Sigmoid colon (tissue), 7 donors: Measurements from ENCODE around the gene OR8G1. TPM values are rescaled to one million over a fixed set of nuclear protein-coding genes. Genes with fewer than 3 reads are reported as not detected.
"Not testable (repeated sequence)": the region's sequence is repeated elsewhere in the genome, so short reads cannot be mapped to it uniquely, and the experiment has no call there.

ENCODE experiments used
- DNase-seq: peaks from one replicate; pipeline ENCODE4 v3.0.0-alpha.2; 2019
- H3K27ac ChIP-seq, 4 donors: fragments of 200-600 bp; sonication (generic); one replicate each; pipeline ENCODE4 v1.5.1; 2016 to 2019; ENCODE audit warnings: mild to moderate bottlenecking in 1 of 4
- H3K27me3 ChIP-seq, 3 donors: fragments of 200-600 bp; sonication (generic); one replicate each; pipeline ENCODE4 v1.5.1; 2019; ENCODE audit warnings: mild to moderate bottlenecking in 1 of 3
- H3K36me3 ChIP-seq, 4 donors: fragments of 200-600 bp; sonication (generic); one replicate each; pipeline ENCODE4 v1.5.1; 2016 to 2019
- H3K4me1 ChIP-seq, 4 donors: fragments of 200-600 bp; sonication (generic); one replicate each; pipeline ENCODE4 v1.5.1; 2017 to 2019
- H3K4me3 ChIP-seq, 4 donors: fragments of 200-600 bp; sonication (generic); one replicate each; pipeline ENCODE4 v1.5.1; 2017 to 2019; ENCODE audit warnings: mild to moderate bottlenecking in 2 of 4, moderate library complexity in 1 of 4
- H3K9me3 ChIP-seq, 4 donors: fragments of 200-600 bp in 3 of 4; sonication (generic) in 3 of 4; one replicate each; pipeline versions ENCODE4 v1.5.1 to v1.6.1; 2013 to 2019
- EP300 ChIP-seq, 4 donors: sonication (generic); formaldehyde crosslinking; IDR thresholded peaks; one replicate each; pipeline ENCODE4 v1.6.1; 2017; ENCODE audit warnings: antibody characterized with exemption in 4 of 4
- POLR2A ChIP-seq, 2 donors: fragments of 450-650 bp; IDR thresholded peaks; one replicate each; pipeline ENCODE4 v1.6.1; 2016; ENCODE audit warnings: antibody characterized with exemption in 2 of 2, mild to moderate bottlenecking in 2 of 2, moderate library complexity in 2 of 2
- POLR2AphosphoS5 ChIP-seq, 4 donors: sonication (generic); formaldehyde crosslinking; IDR thresholded peaks; one replicate each; pipeline ENCODE4 v1.6.1; 2017; ENCODE audit warnings: antibody characterized with exemption in 4 of 4
- WGBS, 2 donors: extraction: QIAGEN DNeasy Blood & Tissue Kit; methylation state at CpG; one replicate each; pipeline ENCODE4 v1.1.7; 2013; 5-methylcytosine and 5-hydroxymethylcytosine counted together
- intact Hi-C: fragments of 100-400 bp; cut with DNase I; formaldehyde crosslinking; loops from one replicate; pipeline ENCODE4 v1.15.1; 2023
- polyA plus RNA-seq, 3 donors: library from polyadenylated mRNA; stranded (reverse); fragments of 200-250 nt; gene quantifications; one replicate each; pipeline ENCODE4 v1.2.3, GENCODE V29; 2013
- total RNA-seq, 4 donors: library from RNA; depleted of rRNA; stranded (reverse); fragments of >200 nt; gene quantifications; one replicate each; pipeline ENCODE4 v1.1.0, GENCODE V29; 2016
- TF ChIP-seq, protein P1 (sequence below), 4 experiments: fragments of 450-650 bp in 3 of 4; fragments of 200-600 bp in 1 of 4; IDR thresholded peaks; one replicate each; pipeline ENCODE4 v1.5.1; 2016 to 2019; ENCODE audit warnings: antibody characterized with exemption in 4 of 4, mild to moderate bottlenecking in 3 of 4, moderate library complexity in 2 of 4
- donor health status: healthy with polysubstance abuse.
- donor health status: Bipolar disorder and iron deficiency.
- donor health status: healthy.

OR8G1 gene
- total and polyA plus RNA-seq, 7 donors = not detected

DNA sequence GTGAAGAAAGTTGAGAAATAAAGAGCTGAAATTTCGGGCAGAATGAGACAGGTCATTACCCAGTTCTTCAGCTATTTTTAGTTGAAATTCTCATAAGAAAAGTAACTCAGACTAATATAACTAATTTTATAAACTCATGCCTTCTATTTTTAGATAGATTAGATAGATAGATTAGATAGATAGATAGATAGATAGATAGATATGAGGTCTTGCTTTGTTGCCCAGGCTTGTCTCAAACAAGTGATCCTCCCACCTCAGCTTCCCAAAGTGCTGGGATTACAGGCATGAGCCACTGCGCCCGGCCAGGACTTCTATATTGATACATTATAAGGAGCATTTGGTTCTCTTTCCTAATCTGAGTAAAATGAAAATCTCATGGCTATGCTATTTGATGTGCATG is 26.9 kb upstream of the OR8G1 start:
- no peak overlapping the region for H3K27ac ChIP-seq
- TF ChIP-seq, protein P1, sequence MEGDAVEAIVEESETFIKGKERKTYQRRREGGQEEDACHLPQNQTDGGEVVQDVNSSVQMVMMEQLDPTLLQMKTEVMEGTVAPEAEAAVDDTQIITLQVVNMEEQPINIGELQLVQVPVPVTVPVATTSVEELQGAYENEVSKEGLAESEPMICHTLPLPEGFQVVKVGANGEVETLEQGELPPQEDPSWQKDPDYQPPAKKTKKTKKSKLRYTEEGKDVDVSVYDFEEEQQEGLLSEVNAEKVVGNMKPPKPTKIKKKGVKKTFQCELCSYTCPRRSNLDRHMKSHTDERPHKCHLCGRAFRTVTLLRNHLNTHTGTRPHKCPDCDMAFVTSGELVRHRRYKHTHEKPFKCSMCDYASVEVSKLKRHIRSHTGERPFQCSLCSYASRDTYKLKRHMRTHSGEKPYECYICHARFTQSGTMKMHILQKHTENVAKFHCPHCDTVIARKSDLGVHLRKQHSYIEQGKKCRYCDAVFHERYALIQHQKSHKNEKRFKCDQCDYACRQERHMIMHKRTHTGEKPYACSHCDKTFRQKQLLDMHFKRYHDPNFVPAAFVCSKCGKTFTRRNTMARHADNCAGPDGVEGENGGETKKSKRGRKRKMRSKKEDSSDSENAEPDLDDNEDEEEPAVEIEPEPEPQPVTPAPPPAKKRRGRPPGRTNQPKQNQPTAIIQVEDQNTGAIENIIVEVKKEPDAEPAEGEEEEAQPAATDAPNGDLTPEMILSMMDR (IDR thresholded peaks at IDR 0.05) = no peak
- TF ChIP-seq POLR2A (IDR thresholded peaks at IDR 0.05) (no peak), EP300 (IDR thresholded peaks at IDR 0.05) (no peak), POLR2AphosphoS5 (IDR thresholded peaks at IDR 0.05) (no peak)
- H3K9me3 ChIP-seq = no peaks in the 10 kb centered on the region
- H3K36me3 ChIP-seq = no peaks in the 10 kb centered on the region
- no peaks in the 10 kb centered on the region for H3K27me3 ChIP-seq
- H3K4me3 ChIP-seq = no peak overlapping the region
- intact Hi-C loops = no loop called here
- H3K4me1 ChIP-seq = no peaks in the 10 kb centered on the region
- no peak for DNase-seq
- WGBS, 2 donors = 85 to 89% methylated on average over 3 of the region's 3 CpGs

DNA sequence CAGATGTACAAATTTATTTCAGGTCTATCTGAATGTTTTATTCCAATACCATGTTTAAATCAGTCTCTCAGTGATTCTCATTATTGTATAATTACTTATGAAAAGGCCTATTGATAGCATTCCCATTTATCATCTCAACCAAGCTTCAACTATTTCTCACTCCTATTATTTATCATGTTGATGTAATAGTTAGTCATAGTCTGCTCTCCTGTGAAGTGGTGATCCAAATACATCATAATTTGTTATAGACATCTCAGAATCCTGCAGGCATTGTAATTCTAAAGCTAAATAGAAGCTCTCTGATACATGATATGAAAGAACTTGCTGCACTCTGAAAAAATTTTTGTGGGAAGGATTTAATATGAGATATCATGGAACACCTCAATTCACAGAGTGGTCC is 21.8 kb upstream of the OR8G1 start:
- TF ChIP-seq EP300 (IDR thresholded peaks at IDR 0.05) (no peak), POLR2A (IDR thresholded peaks at IDR 0.05) (no peak), POLR2AphosphoS5 (IDR thresholded peaks at IDR 0.05) (no peak)
- TF ChIP-seq, protein P1 (IDR thresholded peaks at IDR 0.05) = no peak
- no peak for DNase-seq
- Histone ChIP-seq H3K4me1 (no peaks in the 10 kb centered on the region), H3K36me3 (no peaks in the 10 kb centered on the region), H3K9me3 (no peaks in the 10 kb centered on the region), H3K27me3 (no peaks in the 10 kb centered on the region), H3K4me3 (no peak overlapping the region), H3K27ac (no peak overlapping the region)
- intact Hi-C loops = no loop called here

DNA sequence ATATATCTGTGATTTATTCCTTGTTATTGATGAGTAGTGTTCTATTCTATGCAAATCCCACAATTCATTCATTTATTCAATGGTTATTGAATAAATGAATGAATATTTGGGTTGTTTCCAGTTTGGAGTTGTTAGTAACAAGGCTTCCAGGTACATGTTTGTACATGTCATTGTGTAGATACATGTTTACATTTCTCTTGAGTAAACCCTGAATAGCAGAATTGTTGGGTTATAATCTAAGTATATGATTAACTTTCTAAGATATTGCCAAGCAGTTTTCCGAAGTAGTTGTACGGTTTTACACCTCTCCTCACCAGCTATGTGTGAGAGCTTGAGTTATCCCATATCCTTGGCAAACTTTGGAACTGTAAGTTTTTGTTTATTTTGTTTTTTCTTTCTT is 18.5 kb upstream of the OR8G1 start:
- H3K27me3 ChIP-seq = no peaks in the 10 kb centered on the region
- TF ChIP-seq POLR2AphosphoS5 (IDR thresholded peaks at IDR 0.05) (no peak), POLR2A (IDR thresholded peaks at IDR 0.05) (no peak), EP300 (IDR thresholded peaks at IDR 0.05) (no peak)
- TF ChIP-seq, protein P1 (IDR thresholded peaks at IDR 0.05) = no peak
- H3K4me3 ChIP-seq = no peak overlapping the region
- intact Hi-C loops = no loop called here
- H3K27ac ChIP-seq = no peak overlapping the region
- WGBS, 2 donors = 25 to 73% methylated on average over 2 of the region's 2 CpGs
- H3K9me3 ChIP-seq = no peaks in the 10 kb centered on the region
- no peaks in the 10 kb centered on the region for H3K36me3 ChIP-seq
- DNase-seq = no peak
- no peaks in the 10 kb centered on the region for H3K4me1 ChIP-seq

DNA sequence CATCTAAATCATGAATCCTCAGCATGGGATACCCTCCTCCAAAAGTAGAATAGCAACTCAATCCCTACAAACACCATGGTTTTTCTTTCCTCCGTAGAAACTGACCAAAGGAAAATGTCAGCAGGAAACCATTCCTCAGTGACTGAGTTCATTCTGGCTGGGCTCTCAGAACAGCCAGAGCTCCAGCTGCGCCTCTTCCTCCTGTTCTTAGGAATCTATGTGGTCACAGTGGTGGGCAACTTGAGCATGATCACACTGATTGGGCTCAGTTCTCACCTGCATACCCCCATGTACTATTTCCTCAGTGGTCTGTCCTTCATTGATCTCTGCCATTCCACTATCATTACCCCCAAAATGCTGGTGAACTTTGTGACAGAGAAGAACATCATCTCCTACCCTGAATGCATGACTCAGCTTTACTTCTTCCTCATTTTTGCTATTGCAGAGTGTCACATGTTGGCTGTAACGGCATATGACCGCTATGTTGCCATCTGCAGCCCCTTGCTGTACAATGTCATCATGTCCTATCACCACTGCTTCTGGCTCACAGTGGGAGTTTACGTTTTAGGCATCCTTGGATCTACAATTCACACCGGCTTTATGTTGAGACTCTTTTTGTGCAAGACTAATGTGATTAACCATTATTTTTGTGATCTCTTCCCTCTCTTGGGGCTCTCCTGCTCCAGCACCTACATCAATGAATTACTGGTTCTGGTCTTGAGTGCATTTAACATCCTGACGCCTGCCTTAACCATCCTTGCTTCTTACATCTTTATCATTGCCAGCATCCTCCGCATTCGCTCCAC is 16.1 kb upstream of the OR8G1 start:
- H3K27me3 ChIP-seq, H3K9me3 ChIP-seq, H3K36me3 ChIP-seq, H3K4me1 ChIP-seq, DNase-seq, intact Hi-C loops, H3K27ac ChIP-seq, H3K4me3 ChIP-seq: not testable (repeated sequence)
- 67 to 82% methylated on average over 9 of the region's 9 CpGs for WGBS, 2 donors

DNA sequence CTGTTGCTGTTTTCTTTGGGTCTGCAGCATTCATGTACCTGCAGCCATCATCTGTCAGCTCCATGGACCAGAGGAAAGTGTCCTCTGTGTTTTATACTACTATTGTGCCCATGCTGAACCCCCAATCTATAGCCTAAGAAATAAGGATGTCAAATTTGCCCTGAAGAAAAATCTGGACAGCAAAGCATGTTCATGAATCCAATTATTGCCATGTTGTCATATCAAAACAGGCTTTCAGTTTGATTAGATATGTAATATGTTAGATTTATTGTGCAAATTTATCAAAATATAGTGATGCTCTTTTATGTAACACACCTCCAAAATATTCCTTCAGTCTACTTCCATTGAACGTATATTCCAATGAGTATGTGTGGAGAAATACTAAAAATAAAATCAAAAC is 15.4 kb upstream of the OR8G1 start:
- no peaks in the 10 kb centered on the region for H3K27me3 ChIP-seq

More for the DNA sequence above, 15.4 kb upstream of the OR8G1 start:
- TF ChIP-seq, protein P1 (IDR thresholded peaks at IDR 0.05) = no peak
- TF ChIP-seq POLR2A (IDR thresholded peaks at IDR 0.05) = no peak
- no peak for TF ChIP-seq POLR2AphosphoS5 (IDR thresholded peaks at IDR 0.05)
- no peak for TF ChIP-seq EP300 (IDR thresholded peaks at IDR 0.05)
- WGBS, 2 donors = 86 to 96% methylated on average over 1 of the region's 1 CpG
- Histone ChIP-seq H3K4me1 (no peaks in the 10 kb centered on the region), H3K9me3 (no peaks in the 10 kb centered on the region), H3K4me3 (no peak overlapping the region), H3K36me3 (no peaks in the 10 kb centered on the region), H3K27ac (no peak overlapping the region)
- intact Hi-C loops = no loop called here
- DNase-seq = no peak
